ENCODE results near the gene USP12.
"Not testable (repeated sequence)": the region's sequence is repeated elsewhere in the genome, so short reads cannot be mapped to it uniquely, and the experiment has no call there.

The USP12 gene

DNA sequence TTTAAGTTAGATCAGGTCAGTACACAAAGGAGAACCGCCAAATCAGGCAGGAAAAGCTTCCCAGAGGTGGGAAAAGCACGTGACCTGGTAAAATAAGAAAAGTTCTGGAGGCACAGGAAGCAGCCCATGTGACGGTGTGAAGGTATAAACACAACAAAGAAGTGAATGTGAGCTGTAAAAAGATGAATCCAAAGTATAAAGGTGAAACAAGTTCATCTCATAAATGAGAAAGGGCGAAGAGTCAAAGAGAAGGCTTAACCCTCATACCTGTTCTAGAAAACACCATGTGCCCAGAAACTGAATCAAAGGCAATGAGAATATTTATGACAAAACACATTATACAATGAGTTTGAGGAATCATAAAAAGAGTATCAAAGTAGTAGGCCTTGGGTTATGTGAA is 47.0 kb downstream of the USP12 start:
- DNase-seq (ENCODE audit: low spot score): no peak

DNA sequence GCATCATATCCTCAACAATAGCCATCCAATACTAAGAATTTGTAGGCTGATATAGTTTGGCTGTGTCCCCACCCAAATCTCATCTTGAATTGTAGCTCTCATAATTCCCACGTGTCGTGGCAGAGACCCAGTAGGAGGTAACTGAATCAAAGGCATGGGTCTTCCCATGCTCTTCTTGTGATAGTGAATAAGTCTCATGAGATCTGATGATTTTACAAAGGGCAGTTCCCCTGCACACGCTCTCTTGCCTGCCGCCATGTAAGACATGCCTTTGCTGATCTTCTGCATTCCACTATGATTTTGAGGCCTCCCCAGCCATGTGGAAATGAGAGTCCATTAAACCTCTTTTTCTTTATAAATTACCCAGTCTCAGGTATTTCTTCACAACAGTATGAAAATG is 48.2 kb downstream of the USP12 start:
- DNase-seq (ENCODE audit: low spot score): not testable (repeated sequence)

DNA sequence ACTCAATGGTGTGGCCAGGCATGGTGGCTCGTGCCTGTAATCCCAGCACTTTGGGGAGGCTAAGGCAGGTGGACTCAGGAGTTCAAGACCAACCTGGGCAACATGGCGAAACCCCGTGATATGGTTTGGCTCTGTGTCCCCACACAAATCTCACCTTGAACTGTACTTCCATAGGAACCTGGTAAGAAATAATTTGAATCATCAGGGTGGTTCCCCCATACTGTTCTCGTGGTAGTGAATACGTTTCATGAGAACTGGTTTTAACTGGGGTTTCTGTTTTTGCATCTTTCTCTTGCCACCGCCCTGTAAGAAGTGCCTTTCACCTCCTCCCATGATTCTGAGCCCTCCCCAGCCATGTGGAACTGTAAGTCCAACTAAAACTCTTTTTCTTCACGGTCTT is 49.6 kb downstream of the USP12 start:
- no peak for DNase-seq (ENCODE audit: low spot score)

DNA sequence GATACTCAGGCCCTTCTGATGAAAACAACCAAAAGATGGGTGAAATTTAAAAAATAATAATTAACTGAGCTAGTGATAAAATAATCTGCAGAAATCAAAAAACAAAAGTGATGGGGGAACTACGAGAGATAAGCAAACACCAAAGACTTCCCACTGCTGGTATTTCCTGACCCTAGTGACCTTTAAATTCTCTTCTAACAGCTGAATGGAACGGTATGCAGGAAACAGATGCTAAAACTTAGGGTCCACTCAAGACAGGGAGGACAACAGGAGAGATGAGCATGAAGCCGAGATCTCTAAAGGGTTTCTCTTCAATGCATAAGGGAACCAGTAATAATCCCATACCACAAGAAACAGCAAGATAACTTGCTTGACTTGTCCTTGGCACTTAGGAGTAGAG is 50.8 kb downstream of the USP12 start:
- DNase-seq (ENCODE audit: low spot score): no peak

DNA sequence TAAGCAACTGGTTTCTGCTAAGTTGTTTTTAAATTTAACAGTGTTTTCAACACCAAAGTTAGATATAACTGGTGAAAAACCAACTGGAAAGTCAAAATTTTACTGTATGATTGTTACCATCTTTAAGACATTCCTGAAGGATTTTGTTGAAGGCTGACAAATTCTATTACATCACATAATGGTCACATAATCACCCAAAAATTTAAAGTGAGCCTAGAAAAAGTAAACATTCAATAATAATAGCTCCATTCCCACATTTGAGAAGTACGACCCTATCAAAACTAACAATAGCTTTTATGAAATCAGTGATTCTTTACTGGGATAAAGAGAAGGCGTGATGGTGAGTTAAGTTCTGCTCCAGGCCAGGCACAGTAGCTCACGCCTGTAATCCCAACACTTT is 51.6 kb downstream of the USP12 start:
- DNase-seq (ENCODE audit: low spot score): no peak

DNA sequence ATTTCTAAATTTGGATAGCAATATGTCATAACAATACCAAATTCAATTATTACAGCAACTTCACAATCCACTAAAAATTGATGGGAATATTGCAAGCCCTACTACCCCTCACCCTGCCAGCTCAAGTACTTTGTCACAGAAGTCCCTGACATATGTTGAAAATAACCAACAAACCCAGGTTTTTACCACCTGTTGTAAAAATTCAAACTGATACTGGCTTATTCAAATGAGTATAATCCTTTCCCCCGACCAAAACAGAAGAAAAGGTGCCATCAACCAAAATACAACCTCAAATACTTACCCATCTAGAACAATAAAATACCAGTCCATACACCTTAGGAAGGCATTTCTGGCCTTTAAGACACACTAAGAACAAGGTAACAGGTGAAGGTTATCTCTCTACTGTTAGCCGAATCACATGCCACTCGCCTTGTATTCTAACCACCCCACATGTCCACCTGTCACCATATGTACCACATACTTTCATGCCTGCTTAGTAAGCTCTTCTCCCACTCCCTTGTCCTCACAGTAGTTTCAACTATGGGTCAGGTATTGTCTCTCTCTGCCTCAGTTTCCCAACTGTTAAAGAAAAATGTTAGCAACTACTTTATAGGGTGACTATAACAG is 53.1 kb downstream of the USP12 start:
- no peak for DNase-seq (ENCODE audit: low spot score)

DNA sequence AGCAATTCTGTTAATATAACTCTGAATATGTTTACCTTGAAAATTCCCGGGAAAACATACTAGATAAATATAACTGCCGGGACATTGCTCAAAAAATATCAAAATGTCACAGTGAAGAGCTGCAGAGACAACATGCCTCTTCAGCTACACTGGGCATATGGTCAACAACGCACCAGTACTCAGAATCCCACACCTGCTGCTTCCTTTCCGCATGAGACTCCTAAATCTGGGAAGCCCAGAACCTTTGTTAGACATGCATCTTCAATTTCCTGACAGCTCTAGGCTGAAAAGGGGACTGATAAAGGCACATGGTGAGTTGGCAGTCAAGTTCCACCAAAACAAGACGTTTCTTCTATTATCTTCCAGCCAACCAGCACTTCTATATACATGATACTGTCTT is 53.7 kb downstream of the USP12 start:
- no peak for DNase-seq (ENCODE audit: low spot score)

DNA sequence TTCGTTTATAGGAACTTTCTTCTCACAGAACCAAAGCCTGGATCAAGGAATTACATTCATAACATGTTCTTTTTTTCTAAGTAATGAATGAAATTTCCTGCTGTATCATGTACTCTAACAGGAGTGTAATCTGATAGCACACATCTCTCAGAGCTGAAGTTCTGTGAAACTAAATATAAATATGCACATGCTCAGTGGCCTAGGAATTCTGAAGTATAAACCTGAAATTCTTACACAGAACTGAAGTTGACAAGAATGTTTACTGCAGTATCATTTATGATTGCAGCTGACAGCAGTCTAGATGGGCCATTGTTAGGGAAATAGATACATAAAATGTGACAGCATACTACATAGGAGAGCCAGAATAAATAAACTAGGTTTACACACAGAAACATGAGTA is 54.5 kb downstream of the USP12 start:
- DNase-seq (ENCODE audit: low spot score): no peak

DNA sequence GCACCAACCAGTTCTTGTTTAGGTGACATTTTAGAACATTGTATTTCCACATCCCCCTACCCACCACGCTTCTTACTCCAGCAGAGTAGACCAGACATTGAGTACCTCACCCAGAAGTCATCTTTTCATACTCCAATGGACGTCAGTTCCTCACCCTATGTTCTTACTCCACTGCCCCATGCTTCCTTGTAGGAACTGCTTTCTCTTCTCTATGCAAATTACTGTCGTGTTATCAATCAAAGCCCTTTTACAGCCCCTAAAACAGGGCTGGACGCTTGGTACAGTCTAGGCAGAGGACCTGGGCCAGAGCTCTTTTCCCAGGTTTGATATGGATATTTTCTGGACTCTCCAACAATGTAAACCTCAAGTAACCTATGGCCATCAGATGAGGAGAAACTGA is 58.2 kb downstream of the USP12 start:
- DNase-seq (ENCODE audit: low spot score): no peak

DNA sequence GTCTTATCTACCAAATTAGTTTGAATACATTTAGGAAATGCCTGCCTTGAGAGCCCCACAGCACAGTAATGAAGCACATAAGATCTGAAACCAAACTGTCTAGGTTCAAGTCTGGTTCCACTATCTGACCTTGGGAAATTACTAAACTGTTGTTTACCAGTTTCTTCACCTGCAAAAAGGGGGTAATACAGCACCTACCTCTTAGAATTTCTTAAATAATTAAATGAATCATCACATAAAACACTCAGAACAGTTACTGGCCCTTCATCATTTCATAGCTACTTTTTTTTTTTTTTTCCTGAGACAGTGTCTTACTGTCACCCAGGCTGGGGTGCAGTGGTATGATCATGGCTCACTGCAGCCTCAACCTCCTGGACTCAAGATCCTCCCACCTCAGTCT is 59.6 kb downstream of the USP12 start:
- no peak for DNase-seq (ENCODE audit: low spot score)

DNA sequence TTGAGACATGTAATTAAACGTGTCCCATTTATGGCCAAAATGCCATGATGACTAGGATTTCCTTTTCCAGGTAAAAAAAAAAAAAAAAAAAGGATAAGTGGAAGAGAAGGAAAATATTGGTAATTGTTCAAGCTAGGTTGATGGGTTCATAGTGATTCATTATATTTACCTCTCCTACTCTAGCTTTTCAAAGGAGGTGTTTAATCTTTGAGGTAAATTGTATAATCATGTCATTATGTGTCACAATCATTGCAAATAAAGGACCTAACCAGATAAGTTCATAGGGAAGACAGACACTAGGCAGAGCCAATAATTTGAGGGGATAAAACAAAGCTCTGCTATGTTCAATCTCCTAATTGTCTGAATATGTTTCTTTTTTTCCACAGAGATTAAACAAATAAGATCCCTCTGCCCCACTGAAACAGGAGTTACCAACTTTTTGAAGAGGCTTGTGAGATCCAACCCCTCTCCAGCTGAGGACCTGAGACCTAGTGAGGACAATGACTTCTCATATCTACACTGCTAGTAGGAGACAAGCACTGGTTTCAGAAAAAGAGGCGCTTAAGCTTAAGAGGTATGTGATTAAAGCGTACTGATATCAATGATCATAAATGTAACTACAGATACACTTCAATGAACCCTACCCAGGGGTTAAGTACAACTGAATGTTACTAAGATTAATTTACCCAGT is 61.4 kb downstream of the USP12 start:
- DNase-seq (ENCODE audit: low spot score): no peak

DNA sequence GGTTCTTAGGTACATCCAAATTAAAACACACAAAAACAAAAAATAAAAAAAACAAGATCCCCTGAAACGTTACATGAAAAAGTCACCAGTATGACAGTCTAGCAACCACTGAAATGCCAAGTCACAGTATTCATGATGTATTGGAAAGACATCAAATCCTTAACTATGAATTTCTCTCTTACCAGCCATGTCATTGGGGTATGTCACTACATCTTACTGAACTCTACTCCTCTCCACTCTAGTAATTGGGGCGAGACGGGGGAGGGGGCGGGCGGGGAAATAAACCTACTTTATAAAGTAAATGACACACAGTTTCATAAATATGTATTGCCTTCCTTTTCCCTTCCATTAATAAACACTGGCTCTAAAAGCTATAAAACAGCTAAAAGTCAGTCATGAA is 65.5 kb downstream of the USP12 start:
- no peak for DNase-seq (ENCODE audit: low spot score)

DNA sequence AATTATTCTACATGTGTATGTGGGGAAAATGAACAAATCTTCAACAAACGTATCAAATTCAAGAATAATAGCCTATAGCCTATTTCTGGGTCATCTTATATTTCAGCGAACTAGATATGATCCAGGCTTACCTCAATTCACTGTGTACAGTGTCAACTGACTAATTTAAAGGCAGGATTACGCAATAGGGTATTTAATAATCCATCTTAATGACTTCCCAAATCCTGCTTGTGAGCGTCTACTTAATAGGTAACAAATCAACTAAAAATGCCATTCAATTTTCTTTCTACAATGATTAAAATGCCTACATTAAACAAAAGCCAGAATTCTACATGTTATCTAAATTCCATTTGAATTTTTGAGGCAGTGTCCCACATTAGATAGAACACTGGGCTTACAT is 67.0 kb downstream of the USP12 start:
- no peak for DNase-seq (ENCODE audit: low spot score)

DNA sequence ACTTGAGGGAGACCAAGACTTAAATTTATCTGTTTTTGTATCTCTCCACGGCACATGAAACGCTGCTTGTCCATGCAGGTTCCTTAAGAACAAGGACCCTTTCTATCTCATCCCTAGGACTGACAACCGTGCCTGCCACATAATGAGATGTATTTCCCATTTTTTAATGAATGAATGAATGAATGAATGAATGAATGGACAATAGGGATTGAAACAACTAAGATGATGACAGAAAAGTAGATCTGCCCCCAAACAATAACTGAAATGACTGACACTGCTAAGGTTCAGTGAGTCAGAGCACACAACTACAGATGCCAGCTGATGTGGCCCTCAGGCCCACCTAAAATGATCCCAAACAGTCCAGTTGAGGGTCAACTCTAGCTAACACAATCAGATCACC is 69.8 kb downstream of the USP12 start:
- no peak for DNase-seq (ENCODE audit: low spot score)

DNA sequence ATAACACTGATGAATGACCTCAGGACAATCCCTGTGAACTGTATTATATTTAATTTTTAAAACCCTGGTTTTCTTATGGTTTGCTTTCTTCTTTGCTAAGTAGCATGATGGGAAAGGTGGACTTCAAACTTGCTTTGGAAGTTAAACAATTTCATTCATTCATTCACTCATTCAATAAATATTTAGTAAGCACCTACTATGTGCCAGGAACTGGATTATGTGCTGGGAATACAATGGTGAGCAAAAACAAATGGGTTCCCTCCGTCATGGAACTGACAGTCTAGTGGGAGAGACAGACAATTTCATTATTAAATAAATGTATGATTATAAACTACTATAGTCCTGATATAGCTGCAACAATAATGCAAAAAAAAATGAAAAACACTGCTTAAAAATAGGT is 70.3 kb downstream of the USP12 start:
- DNase-seq (ENCODE audit: low spot score): no peak

DNA sequence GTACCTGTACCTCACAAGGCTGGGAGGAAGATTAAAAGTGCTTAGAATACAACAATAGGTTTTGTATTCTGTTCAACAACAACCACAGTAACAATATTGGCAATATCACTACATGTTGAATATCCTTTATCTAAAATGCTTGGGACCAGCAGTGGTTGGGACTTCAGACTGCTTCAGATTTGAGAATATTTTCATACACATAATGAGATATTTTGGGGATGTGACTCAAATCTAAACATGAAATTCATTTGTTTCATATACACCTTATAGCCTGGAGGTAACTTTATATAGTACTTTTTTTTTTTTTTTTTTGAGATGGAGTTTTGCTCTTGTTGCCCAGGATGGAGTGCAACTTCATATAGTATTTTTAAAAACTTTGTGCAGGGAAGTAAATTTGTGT is 73.9 kb downstream of the USP12 start:
- DNase-seq (ENCODE audit: low spot score): no peak

DNA sequence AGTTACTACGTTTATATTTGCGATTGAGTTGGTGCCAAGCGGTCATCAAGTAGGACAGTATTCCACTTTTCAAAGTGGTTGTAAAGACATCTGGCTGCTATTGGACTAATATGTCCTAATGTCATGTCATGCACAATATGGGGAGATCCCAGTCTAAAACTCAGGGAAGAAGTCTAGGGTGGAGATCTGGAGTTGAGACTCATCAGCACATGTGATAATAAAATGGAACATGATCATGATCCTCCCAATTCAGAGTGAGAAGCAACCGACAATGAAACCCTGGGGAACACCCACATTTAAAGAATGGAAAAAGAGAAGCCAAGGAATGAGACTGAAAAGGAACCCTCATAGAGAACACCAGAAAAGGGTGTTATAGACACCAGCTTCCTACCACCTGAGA is 80.2 kb downstream of the USP12 start:
- no peak for DNase-seq (ENCODE audit: low spot score)

DNA sequence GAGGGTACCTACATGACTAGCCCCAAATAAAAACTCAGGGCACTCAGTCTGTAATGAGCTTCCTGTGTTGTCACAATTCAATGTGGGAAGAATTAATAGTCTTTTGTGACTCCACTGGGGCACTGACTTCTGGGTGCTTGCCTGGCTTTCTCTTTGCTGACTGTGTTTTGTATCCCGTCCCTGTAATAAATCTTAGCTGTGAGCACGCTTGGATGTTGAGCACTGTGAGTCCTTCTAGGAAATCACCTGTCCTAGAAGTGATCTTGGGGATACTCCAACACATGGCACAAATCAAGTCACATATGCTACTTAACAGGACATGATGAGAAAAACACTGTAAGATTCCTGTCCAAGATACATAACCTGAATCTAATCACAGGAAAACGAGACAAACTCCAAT is 83.0 kb downstream of the USP12 start:
- no peak for DNase-seq (ENCODE audit: low spot score)

DNA sequence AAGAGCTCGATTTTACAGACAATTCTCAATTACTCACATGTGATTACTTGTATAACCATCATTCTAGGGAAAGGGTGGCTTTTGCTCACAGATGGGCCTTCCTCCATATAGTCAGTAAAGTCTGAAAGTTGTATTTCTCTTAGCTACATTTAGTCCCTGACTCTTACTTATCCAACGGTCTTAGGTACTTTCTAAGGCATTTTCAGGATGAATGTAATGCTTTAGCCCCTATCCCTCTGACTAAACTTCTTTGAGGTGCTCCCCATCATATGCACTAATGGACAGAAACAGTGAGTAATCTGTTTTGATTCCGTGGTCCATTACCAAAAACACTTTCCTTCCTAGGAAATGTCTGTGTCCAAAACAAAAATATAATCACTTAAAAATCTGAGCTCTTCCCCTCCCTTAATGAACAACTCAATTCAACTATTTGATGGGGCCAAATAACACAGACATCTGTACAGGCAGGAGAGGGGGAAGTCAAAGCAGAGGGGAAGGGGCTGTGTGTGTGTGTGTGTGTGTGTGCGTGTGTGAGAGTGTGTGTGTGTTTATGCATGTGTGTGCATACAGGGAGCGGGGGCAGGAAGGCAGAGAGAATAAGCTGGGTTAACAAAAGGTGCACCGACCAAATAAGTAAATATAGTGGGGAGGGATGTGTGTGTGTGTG is 84.9 kb downstream of the USP12 start:
- no peak for DNase-seq (ENCODE audit: low spot score)

DNA sequence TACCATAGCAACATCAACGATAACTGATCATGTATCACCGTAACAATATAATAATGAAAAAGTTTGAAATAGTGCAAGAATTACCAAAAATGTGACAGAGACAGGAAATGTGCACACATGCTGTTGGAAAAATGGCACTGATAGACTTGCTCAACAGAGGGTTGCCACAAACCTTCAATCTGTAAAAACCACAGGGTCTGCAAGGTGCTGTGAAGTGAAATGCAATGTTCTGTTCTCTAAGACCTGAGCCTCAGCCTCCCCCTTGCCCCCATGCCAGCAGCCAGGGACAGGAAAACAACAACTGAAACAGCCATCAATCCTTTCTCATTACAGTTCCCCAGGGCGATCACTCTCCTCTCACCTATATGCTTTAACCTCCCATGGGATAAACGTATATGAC is 88.4 kb downstream of the USP12 start:
- DNase-seq (ENCODE audit: low spot score): no peak

DNA sequence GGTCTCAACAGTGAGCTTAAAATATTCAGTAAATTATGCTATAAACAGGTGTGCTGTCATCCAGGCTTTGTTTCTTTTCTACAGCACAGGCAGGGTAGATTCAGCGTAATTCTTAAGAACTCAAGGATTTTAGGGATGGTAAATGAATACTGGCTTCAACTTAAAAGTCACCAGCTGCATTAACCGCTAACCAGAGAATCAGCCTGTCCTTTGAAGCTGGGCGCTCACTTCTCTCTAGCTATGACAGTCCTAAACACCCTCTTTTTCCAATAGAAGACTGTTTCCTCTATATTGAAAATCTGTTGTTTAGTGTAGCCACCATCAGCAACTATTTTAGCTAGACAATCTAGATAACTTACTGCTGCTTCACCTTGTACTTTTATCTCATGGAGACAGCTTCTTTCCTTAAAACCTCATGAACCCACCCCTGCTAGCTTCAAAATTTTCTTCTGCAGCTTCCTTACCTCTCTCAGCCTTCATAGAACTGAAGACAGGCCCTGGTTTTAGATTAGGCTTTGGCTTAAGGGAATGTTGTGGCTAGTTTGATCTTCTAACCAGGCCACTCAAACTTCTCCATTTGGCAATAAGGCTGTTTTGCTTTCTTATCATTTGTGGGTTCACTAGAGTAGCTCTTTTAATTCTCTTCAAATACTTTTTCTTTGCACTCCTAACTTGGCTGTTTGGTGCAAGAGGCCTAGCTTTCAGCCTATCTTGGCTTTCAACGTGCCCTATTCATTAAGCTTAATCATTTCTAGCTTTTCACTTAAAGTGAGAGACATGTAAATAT is 89.5 kb downstream of the USP12 start:
- DNase-seq (ENCODE audit: low spot score): no peak
